GM13976 (cell line): Measurements from ENCODE around the gene DST.

Experiments
- DNase-seq: peaks from one replicate; pipeline ENCODE4 v3.0.0; 2012; ENCODE audit warnings: low spot score
- CTCF ChIP-seq: IDR thresholded peaks from 2 replicates; pipeline ENCODE4 v1.5.1; 2012; ENCODE audit warnings: borderline replicate concordance, mild to moderate bottlenecking; ENCODE audit not compliant: insufficient read depth; ENCODE audit errors: extremely low read depth, missing control alignments, control extremely low read depth
- in situ Hi-C: fragments of 300-500 bp; cut with MboI; formaldehyde crosslinking; loops from one replicate; pipeline ENCODE4 v1.12.0; 2022; ENCODE audit warnings: low sequenced_read_pairs, mixed read lengths, inconsistent platforms; ENCODE audit not compliant: unreplicated experiment

Gene DST

DNA sequence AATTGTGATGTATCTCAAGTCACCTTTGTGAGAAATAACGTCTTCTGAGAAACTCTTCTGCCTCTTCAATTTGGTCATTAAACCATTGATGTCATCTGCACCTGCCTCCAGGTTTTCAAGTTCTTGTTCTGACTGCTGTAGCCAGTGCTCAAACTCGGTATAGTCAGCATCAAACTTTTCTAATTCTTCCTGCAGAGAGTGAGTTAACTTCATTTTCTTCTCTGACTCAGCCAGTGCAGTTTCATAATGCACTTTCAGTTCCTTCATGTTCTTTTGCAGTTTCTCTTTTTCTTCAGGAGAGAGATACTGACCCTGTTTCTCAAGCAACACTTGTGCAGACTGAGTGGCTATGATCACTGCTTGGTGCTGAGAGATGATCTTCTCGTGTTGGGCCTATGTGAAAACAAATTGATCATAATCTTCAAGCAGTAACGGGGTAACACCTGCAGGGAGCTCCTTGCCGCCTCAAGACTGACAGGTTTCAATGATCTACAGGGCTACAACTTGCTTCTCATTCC is 48.8 kb downstream of the DST start:
- TF ChIP-seq CTCF, result no peak
- peak; percentile 58 for DNase-seq
- in situ Hi-C loops, result loop anchor here (5.0 kb wide), 1 partner anchor 232 kb away; no protein-coding TSS in a partner anchor

GRCh38 chr6:56582236-56582635 is 60.5 kb downstream of the DST start:
- DNase-seq, result no peak
- no peak for TF ChIP-seq CTCF
- in situ Hi-C loops, result no loop called here

- DNase-seq, result no peak
- TF ChIP-seq CTCF, result no peak
- in situ Hi-C loops, result no loop called here
These were observed 61.3 kb downstream of the DST start for GRCh38 chr6:56581296-56581925.

DNA sequence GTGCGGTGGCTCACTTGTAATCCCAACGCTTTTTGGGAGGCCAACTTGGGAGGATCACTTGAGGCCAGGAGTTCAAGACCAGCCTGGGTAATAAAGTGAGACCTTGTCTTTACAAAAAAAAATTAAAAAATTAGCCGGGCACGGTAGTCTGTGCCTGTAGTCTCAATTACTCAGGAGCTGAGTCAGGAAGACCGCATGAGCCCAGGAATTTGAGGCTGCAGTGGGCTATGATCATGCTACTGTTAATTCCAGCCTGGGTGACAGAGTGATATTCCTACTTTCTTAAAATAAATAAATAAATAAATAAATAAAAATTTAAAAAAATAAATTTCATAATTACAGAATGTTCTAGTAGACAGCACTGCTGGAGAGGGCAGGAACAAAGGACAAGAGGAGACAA is 62.4 kb downstream of the DST start:
- no peak for TF ChIP-seq CTCF
- in situ Hi-C loops, result no loop called here
- DNase-seq, result no peak

DNA sequence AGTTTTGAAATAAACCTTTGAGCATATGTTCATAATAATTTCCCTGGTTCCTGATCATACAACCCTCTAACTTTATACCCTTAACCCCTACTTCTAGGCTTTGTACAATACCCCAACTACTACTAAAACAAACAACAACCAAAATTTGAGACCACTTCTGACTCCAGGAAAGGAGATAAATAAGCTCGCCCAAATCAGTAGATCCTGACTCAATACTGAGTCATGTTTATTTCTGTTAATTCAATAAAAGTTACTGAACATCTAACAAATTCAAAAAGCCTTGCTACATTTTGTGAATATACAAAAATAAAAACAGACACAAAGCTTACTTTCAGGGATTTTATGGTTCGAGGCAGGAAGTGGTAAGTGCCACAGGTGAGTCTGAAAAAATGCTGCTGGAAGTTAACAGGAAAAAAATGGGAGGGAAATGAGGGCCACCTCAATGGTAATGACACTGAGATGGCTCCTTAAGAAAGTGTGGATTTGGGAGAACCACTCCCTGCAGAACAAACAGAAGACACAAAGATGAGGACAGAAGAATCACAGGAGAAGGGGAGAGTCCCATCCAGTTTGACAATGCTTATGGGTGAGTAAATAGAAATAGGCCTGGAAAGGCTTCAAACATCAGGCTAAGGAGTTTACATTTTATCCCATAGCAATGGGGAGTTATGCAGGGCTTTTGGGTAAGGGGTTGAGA is 63.4 kb downstream of the DST start:
- DNase-seq, result no peak
- no peak for TF ChIP-seq CTCF
- in situ Hi-C loops, result no loop called here

DNA sequence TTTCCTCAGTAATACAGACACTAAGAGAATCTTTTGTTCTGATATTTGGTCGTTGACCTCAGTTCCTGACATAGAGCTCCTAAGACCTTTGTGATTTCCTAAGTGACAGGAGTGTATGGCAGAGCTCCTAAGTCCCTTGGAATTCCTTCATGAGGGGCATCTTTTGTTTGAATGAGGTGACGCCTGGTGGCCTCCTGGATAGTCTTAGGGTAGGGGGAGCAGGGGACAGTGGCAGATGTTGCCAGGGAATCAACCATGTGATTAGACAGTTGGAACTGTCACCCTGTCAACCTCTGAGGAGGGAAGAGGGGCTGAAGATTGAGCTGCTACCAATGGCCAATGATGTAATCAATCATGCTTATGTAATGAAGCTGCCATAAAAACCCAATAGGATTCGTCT is 67.0 kb downstream of the DST start:
- no peak for DNase-seq
- in situ Hi-C loops, result no loop called here
- TF ChIP-seq CTCF, result no peak

- in situ Hi-C loops, result no loop called here
- no peak for TF ChIP-seq CTCF
- DNase-seq, result no peak
These were observed 68.4 kb downstream of the DST start for GRCh38 chr6:56574292-56574691.
